Activated CD4-positive, alpha-beta T cell treated with anti-CD3 and anti-CD28 coated beads, Interleukin-2, amount 50 U/mL, for 48 hours (primary cell): ENCODE results near the gene MEGF6.

Experiments
- DNase-seq, 2 experiments: peaks; one replicate each; pipeline ENCODE4 v3.0.0-alpha.2; 2020

Gene MEGF6

GRCh38 chr1:3611170-3612019 is at the start of gene MEGF6:
TSS of gene MEGF6 (minus strand) at chr1:3611508. CDS start at chr1:3611268, 240 bp downstream.
- DNase-seq, result peak; percentile 70 to 71

GRCh38 chr1:3660704-3661103 is 49.4 kb upstream of the MEGF6 start:
- DNase-seq, result no peak

- no peak for DNase-seq
These were observed 47.8 kb upstream of the MEGF6 start for GRCh38 chr1:3659093-3659492.

DNA sequence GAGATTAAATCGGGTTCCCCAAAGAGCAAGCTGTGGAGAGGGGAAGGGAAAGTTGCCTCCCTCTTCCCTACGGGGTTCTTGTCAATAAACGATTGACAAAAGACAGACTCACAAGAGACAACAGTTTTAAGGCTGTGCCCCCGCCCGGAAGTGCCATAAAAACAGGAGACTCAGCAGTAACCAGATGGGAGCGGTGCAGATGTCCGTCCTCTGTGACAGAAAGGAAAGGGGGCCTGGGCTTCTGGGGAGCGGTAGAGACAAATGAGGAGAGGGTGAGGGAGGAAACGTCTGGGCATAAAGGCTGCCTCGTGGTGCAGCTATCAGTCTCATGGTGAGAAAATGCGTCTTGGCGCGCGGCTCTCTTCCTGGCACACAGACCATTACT is 46.9 kb upstream of the MEGF6 start:
- no peak for DNase-seq

- no peak for DNase-seq
These were observed 46.4 kb upstream of the MEGF6 start for GRCh38 chr1:3657578-3658230.

GRCh38 chr1:3657096-3657475 is 45.8 kb upstream of the MEGF6 start:
- no peak for DNase-seq

DNA sequence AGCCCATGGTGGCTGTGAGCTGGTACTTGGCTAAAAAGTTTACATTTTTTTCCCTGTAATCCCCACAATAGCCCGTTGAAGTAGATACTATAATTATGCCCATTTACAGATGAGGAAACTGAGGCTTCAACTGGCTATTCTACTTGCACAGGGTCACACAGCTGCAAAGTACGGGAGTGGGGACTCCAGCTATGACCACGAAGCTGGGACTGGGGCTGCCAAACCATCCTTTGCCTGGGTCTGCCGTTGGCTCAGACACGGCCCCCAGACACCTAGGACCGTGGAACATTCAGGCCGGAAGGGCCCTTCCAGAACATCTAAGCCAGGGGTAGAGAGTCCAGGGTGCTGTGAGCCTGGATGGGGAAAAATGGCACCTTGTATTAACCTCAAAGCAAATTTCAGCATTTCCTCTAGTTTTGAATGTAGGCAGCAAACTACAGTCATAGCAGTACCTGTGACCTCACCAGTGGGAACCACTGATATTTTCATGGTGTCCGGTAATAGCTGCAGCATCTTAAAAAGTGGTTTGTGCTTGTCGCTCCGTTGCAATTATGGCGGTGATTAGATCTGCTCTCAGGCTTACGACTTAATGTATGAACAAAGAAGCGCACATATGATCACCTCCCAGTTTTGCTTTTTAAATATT is 45.3 kb upstream of the MEGF6 start:
- peak; percentile 17 to 28 for DNase-seq

GRCh38 chr1:3654549-3655281 is 43.4 kb upstream of the MEGF6 start:
- DNase-seq, result no peak

- no peak for DNase-seq
These were observed 41.9 kb upstream of the MEGF6 start for GRCh38 chr1:3653286-3653618.

DNA sequence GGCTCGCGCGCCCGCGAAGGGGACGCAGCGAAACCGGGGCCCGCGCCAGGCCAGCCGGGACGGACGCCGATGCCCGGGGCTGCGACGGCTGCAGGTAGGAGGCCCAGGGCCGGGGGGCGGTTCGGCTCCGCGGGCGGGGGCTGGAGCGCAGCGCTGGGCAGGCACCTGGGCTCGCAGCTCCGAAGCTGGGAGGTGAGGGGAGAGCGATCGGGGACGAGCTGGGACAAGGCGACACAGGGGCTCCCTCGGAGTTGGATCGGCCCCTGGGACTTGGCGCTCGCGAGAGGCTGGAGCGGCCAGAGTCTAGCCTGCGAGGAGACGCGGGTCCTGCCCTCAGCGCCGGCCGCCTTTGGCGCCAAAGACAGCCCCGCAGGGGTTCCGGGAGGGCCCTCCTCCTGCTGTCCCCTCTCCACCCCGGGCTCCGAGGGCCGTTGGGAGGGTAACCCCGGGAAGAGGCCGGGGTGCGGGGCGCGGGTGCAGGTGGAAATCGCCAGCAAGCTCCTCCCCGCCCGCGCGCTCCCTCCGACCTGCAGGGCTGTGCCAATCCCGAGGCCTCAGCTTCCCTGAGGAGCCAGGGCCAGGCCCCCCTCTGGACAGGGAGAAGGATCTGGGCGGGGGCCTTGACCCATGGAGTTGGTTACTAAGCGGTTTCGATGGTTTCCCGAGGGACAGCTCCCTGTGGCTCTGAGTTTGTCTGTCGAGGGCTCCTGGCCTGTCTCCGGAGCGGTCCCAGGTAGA is 41.4 kb upstream of the MEGF6 start:
- DNase-seq, result peak in 1 of 2 experiments; percentile 10

DNA sequence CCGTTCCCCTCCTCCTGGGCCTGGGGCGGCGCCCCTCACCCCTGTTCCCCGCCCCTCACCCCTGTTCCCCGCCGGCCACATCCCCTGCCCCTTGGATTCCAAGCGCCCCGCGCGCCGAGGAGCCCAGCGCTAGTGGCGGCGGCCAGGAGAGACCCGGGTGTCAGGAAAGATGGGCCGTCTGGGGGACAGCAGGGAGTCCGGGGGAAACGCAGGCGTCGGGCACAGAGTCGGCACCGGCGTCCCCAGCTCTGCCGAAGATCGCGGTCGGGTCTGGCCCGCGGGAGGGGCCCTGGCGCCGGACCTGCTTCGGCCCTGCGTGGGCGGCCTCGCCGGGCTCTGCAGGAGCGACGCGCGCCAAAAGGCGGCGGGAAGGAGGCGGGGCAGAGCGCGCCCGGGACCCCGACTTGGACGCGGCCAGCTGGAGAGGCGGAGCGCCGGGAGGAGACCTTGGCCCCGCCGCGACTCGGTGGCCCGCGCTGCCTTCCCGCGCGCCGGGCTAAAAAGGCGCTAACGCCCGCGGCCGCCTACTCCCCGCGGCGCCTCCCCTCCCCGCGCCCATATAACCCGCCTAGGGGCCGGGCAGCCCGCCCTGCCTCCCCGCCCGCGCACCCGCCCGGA is 40.7 kb upstream of the MEGF6 start, which contains the start of gene TP73:
TP73 (plus strand) TSS at position 587 of the 618 bp plus-strand sequence. CDS start 29,850 bp downstream, outside the sequence.
- no peak for DNase-seq

DNA sequence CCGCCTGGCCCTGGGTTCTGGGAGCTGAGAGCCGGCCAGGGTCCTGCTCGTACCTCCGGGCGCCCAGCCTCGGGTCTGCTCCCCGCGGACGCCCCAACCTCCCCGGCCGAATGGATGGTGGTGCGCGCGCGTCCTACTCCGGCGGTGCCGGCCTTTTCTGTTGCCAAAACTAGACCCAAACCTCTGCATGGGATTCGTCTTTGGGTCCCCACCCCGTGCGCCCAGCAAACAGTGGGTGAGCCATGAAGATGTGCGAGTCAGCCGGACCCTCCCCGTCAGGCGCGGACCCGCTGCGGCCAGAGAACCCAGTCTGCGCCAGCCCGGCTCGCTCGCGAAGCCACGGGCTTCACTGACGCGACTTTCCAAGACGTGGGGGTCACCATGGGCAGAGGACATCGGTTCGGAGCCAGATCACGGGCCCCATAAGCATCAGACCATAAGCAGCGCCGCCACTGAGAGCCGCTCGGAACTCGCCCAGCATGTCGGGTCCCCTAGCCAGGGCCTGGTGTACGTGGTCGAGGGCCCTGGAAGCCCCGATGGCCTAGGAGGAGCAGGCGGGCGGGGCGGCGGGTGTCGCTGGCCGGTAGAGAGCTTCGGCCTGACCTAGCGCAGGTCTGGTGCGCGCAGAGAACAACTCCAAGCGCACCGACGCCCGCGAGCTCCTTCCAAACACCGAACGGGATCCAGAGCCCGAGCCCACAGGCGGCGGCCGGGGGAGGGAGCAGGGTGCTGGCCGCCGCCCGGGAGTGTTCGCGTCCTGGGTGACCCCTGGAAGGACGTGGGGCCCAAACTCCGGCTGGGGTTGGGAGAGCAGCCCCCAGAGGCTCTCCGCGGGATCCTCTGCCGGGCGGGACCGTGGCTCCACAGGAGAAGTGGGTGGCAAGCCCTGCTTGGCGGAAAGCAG is 40.0 kb upstream of the MEGF6 start:
- DNase-seq, result no peak

- no peak for DNase-seq
These were observed 39.1 kb upstream of the MEGF6 start for GRCh38 chr1:3650248-3651025.

GRCh38 chr1:3649342-3650247 is 38.3 kb upstream of the MEGF6 start, which contains the start of gene WRAP73:
TSS of gene WRAP73 (minus strand) at chr1:3650103. CDS start at chr1:3649999, 104 bp downstream.
- peak; percentile 89 to 91 for DNase-seq

GRCh38 chr1:3646596-3646995 is 35.3 kb upstream of the MEGF6 start:
- no peak for DNase-seq

DNA sequence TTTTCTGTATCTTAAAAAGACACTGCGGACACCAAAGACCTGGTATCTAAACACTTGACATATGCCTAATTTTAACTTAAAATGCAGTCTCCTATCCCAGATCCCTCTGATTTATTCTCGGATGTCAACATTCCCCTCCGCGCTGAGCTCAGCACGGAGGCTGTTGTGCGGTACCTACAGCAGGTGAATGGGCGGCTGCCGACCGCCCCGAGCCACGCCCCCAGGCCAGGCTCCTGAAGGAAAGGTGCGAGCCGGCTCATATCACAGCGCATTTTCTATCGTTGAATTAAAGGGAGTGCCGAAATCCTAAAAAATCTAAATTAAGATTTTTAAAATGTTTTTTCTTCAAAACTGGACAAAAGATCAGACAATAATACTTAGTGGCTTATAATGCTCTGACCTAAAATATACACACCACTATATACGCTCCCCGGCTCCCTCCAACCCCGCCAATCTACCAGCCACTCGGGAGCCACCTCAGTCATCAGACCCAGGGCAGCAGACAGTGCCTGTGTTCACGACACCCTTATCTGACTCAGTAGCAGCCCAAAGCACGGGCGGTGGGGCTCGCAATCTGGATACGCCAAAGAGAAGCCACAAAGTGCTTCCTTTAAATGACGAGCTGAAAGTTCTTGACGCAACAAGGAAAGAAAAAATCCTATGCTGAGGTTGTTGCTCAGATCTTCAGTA is 34.5 kb upstream of the MEGF6 start:
- no peak for DNase-seq

DNA sequence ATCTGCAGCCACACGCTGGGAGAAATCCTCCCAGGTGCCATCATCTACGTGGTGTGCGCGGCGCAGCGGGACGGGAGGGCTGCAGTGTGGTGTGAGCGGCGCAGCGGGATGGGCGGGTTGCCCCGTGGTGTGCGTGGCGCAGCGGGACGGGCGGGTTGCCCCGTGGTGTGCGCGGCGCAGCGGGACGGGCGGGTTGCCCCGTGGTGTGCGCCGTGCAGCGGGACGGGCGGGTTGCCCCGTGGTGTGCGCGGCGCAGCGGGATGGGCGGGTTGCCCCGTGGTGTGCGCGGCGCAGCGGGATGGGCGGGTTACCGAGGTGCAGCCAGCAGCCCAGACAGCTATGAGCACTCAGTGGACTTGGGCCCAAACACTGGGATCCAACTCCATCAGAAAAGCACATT is 33.9 kb upstream of the MEGF6 start:
- no peak for DNase-seq

DNA sequence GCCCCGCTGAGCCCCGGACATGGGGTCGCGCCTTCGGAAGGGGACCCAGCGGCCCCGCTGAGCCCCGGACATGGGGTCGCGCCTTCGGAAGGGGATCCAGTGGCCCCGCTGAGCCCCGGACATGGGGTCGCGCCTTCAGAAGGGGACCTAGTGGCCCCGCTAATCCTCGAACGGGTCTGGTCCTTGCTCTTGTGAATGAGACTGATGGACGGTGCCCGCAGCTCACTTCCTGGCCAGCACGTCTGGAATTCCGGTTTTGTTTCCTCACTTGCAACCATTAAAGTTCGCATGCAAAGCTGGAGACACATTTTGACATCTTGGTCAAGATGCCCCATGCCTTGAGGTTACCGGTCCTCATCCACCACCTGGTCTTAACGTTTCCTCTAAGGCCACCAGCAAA is 33.0 kb upstream of the MEGF6 start:
- DNase-seq, result no peak
